ENCODE data around the gene IQSEC1.

Gene IQSEC1

DNA sequence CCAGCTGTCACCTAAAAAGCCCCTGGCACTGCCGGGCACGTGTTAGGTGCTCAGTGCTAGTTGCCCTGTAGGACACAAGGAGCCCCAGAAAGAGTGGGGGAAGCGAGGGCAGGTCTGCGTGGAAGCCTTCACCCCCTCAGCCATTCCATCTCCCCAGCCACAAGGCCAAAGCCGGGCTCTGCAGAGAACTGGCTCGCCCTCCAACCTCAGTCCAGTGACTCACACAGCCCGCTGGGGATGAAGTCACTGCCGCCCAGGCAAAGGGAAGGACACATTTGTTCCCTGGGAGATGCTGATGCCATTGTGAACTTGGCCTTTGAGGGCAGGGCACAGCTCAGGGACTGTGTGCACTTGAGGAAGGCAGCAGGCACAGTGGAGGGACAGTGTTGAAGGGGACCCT lies 48.1 kb downstream of the IQSEC1 start:
- DNase-seq = no peak

DNA sequence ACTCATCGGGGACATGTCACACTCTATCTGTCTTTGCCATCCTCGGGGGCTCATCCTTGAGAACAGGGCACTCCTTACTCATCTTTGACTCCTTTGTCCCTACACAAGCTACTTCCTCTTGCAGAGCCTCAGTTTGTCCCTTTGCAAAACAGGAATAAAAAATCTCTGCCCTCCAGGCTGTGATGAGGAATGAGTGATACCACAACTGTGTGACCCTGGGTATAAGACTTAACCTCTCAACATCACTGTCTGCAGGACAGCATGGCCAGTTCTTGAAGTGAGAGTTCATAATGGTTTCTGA lies 48.5 kb downstream of the IQSEC1 start:
- DNase-seq = no peak

DNA sequence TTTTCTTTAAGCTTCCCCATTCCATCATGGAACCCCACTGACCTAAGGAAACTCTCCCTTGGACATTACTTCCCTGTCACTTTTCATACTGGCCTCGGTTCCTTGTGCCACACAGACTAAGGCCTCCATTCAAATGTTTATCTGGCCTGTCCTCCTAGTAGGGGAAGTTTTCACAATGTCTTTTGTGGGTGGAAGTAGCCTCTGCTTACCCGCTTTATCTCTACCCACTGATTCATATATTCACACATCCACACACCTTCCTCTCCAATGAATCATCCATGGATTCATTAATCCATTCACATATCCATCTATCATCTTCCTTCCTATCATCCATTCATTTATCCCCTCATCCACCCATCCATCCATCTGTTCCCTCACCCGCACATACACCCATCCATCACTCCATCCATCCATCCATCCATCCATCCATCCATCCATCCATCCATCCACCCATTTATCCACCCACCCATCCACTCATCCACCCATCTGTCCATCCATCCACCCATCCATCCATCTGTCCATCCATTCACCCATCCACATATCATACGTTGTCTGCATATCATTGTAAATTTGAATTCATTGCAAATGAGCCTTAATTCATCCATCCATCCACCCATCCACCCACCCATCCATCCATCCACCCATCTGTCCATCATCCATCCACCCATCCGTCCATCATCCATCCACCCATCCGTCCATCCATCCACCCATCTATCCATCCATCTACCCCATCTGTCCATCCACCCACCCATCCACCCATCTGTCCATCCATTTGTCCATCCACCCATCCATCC lies 49.1 kb downstream of the IQSEC1 start:
- no peak for DNase-seq

DNA sequence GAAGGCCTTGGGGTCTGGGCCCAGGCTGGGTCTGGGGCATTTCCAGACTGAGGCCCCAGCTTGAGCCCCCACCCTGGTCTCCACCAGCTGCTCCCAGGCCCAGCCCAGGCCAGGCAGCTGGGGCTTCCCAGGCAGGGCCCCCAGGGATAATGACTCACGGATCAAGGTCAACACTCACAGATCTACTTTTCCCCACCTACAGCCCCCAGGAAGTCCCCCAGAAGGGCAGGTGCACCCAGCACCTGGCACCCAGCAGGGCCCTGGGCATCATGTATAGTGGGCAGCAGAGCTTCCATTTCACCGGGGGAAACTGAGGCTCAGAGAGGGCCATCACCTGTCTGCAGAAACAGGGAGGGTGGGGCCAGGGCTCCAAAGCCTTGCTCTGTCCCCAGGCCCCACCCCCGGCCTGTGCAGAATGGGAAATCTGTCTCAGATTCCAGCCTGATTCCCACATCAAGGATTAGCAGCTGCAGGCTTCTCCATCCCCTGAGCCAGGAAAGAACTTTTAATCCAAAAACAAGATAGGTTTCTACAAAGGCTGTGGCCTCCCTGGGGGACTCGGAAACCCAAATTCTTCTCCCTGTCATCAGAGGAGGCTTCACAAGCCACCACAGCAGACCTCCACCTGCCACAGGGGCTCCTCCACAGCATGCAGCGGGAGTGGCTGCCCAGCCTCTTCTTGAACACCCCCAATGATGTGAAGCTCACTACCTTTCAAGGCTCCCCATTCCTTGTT lies 49.8 kb downstream of the IQSEC1 start:
- no peak for DNase-seq

DNA sequence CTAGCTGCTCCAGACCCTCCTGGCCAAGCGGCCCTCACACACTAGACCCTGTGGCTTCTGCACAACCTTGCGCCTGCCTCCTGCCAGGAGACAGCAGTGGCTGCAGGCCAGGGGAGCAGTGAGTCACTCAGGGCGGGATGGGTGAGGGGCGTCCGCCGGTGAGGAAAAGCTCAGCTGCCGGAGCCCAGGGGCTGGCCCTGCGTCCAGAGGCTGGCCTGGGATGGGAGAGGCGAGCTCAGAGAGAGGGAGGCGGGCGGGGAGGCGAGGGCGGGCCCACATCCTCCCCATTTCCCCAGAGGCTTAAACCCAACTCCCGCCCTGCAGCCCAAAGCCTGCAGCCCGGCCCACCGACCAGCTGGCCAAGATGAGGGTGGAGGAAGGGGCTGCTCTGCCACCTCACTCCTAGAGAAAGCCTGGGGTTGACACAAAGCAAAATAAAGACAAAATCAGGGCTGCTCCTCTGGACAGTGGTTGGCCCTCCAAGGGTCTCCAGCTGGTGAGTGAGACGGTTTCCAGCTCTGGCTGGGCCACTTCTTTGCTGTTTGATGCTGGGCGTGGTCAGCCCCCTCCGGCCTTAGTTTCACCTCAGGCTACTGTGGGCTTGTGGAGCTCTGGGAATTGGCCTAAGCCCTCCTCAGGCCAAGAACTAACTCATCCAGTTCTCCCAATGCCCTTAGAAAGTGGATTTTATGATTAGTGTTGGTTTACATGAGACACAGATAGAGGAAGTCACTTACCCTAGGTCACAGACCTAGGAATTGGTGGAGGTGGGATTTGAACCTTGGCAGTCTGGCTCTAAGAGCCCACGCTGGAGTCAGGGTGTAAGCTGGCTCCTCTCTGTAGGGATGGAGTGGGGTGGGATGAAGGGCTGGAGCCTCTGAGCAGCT lies 50.6 kb downstream of the IQSEC1 start:
- no peak for DNase-seq

DNA sequence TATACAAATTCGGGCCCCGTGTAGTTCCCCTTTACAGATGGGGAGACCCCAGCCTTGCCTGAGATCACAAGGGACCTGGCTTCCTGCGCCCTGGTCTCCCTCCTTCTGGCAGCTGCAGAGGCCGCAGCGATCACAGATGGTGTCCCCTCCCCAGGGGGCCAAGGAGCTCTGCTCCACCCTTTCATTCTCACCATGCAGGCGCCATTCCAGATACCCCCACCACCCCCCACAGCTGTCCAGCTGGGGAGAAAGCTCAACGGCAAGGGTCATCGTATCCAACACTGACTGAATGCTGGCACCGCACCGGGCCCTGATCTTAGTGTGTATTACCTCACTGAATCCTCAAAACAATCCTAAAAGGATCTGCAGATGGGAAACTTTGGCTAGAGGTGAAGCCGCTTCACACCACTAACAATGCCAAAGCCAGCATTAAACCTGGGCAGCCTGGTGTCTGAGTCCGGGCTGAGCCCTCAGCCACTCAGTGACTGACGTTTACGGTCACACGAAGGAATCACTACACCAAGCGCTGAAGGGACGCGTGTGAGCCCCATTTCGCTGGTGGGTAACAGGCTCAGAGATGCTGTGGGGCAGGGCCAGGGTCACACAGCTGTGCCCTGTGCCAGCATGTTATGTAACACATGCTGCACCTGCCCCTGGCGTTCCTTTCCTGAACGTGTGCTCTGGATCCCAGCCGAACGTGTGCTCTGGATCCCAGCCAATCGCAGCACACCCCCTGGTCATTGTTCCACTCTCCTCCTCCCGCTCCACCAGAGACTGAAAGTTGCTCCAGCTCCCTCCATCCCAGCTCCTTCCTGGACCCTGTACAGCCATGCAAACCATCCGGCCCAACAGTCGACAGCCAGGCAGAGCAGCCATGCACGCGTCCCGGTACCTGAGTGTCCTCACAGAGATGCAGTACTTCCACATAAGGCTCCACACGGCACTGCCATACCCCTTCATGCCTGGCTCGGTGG lies 51.8 kb downstream of the IQSEC1 start:
- DNase-seq = no peak

DNA sequence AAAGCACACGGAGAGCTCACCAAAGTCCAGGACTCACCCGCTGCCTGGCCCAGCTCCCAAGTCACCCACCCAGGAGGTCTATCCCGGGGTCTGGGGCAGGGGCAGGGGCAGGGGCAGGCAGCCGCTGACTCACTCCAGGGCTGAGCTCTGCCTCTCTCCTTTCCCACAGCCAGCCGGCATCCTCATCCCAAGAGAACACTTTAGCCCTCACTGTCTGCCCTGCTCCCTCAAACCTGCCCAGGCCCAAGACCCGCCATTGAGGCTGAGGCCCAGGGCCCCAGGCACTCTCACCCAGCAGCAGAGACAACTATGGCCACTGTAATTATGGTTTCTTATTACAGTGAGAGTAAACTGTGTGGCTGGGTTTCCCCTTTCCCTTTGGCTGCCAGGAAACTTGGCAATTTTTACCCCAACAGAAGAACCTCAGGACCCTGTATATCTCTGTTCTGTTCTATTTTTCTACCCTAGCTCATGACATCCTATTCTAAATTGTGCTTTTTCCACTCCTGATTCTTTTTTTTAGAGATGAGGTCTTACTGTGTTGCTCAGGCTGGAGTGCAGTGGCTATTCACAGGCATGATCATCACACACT lies 53.0 kb downstream of the IQSEC1 start:
- no peak for DNase-seq

DNA sequence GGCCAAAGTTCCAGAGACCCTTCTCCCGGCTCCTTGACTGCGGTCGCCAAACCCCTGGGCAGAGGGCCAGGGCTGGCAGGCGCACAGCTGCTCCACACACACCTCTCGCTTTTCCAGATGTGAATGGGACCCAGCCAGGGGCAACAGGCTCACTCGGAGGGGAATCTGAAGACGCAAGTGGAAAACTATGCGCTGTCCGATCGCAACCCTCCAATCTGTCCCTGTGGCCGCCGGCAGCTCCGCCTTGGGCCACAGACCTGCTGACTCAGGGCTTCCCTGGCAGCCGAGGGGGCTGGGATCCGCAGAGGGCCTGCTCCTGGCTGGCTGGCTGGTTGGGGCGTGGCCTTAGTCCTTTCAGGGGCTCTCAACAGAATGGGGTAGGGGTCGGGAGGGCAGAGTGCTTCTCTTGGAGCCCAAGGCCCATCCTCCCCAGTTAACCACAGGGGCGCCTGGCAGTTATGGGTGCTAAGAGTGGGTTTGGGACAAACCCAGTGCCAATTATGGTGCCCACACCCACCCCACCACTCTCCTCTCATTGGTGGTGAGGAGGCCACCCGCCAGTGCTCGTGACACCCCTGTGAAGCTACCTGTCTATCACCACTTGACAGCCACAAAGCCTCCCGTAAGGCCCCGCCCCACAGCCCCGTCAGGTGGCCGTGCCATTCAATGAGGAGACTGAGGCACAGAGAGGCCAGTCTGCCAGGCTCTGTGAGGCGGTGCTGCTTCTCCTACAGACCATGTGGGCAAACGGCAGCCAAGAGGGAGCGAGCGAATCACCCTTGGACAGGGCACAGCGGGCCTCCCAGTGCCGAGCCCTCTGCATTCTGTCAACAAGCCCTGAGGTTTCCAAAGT lies 53.8 kb downstream of the IQSEC1 start:
- DNase-seq = no peak

DNA sequence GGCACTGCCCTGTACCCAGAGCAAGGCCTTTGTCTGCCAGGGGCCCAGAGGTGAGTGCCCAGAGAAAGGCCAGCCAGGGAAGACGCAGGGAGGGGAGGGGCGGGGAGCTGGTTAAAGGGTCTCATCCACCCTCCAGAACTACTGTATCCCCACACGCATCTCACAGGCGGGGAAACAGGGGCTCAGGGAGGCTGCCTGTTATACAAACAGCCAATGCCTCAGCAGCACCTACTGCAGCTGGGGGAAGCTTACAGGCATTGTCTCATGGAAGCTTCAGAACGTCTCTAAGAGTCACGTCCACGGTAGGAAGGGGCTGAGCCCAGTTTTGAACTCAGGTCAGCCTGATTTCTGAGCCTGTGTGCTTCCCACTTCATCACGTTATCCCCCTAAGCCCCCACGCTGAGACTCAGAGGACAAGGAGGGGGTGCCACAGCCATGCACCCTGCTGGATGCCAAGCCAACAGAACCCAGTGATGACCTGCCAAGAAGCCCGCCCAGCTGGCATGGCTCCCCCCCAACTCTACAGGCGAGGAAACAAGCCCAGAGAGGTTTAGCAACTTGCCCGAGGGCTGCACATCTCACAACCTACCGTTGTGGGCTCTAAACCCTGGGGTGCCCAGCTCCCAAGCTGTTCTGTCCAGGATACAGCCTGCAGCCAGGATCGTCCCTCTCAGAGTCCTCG lies 54.5 kb downstream of the IQSEC1 start:
- DNase-seq = no peak

DNA sequence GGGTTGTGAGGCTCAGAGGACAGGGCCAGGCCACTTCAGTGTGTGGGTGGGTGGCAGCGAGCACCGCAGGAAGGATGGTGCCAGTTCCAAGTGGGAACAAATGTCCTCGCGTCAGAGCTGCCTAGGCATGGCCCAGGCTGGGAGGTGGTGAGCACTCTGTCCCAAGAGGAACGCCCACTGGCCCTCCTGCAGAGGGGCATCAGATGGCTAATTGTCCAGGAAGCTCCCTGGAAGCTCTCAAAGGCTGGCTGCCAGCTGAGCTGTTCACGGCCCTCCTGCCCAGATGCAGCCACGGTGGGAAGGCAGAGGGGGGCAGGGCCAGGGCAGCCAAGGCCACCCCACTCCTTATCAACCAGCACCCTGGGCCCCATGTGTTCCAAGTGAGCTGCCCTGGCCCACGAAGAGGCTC lies 55.2 kb downstream of the IQSEC1 start:
- DNase-seq = peak; percentile 4

DNA sequence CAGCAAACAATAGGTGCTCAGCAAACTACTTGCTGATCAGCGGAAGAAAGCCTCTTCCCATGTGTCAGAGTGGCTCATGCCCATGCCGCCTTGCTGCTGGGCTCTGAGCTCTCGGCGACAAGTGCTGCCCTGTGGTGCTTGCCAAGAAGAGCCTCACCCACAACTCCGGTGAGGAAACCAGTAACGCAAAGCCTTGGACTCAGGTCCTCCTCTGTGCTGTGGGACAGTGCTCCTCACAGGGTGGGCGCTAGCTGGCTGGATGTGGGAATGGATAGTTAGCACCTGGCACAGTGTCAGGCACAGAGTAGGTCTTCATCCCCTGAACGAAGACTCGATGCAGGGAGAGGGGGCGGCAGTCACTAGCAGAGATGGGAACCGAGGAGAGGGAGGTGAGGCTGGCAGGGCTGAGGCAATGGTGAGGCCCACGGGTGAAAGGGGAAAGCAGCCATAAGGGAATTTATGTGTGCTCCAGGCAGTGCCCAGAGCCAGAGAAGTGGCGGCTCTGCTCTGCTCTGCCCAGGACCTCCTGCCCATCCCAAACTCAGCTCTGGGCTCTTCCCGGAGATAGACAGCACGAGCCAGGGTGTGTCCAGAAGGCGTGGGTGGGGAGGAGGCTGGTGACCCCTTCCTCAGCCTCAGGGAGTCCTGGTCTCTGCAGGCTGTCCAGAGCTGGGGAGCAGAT lies 55.7 kb downstream of the IQSEC1 start:
- DNase-seq = no peak

DNA sequence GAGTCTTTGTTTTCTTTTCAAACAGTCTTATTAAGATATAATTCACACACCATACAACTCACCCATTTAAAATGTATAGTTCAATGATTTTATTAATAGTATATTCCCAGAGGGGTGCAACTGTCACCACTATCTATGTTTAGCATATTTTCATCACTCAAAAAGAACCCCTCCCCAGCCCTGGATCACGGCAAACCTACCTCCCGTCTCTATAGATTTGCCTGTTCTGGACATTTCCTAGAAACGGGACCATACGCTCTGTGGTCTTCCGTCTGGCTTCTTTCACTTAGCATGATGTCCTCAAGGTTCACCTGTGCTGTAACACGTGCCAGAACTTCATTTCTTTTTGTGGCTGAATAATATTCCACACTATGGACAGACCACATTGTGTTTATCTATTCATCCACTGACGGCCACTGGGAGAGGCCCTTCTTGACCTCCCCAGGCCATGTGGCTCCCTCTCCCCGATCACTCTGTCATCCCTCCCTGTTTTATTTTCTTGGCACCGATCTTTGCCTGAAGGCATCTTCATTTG lies 56.4 kb downstream of the IQSEC1 start:
- DNase-seq = no peak

DNA sequence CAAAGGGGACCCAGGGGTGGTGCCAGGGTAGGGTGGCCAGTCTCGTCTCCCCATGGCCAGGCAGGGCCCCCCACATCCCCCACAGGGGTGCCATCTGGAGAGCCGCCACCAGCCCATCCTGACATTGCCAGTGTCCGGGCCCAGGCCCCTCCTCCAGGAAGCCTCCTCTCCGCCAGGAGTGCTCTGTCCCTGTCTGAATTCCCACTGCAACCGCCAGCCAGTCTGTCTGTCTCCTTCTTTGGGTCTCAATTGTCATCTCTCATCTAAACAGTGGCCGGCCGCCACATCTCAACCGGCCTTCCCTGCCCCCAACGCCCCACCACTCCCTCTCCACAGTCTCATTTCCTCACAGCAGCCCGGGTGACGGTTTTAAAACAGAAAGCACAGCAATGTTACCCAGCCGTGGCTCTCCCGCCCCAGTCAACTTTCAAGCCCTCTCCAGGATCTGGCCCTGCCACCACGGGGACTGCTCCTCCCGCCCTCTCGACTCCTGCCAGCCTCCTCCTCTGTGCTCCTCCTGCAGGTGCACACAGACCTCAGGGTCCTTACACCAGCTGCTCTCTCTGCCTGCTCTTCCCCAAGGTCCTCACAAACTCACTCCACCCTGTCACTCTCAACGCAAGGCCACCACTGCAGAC lies 57.0 kb downstream of the IQSEC1 start:
- no peak for DNase-seq

DNA sequence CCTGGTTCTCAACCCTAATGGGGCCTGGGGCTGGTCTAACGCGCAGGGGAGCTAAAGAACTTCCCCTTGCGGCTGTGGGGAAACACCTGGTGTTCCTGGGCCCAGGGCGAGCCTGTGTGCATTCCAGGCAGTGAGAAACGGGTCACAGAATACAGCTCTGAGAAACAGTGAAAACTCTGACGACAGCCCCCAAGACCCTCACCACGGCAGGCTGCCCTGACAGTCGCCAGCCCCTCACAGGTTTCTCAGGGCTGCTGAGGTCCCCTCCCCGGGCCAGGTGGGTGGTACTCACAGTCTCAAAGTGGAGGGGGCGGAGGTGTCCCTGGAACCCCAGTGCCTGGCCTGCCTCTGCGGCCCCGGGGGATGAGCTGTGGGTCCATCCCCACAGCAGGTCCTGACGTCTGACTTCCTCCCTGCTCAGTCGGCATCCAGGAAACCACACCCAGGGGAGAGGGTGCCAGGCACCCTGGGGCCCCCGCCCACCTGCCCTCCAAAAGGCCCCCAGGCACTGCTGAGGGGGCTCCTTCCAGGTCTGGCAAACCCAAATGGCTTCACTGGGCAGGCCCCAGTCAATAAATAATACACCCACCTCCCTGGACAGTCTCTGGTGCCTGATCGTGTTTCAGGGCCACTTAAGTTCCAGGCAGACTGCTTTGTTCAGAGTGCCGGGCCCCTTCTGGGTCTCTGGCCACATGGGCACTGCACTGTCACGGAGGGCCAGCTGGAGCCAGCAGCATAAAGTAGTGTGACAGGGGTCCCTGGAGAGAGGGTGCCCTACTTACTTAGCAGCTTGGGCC lies 57.7 kb downstream of the IQSEC1 start:
- no peak for DNase-seq

DNA sequence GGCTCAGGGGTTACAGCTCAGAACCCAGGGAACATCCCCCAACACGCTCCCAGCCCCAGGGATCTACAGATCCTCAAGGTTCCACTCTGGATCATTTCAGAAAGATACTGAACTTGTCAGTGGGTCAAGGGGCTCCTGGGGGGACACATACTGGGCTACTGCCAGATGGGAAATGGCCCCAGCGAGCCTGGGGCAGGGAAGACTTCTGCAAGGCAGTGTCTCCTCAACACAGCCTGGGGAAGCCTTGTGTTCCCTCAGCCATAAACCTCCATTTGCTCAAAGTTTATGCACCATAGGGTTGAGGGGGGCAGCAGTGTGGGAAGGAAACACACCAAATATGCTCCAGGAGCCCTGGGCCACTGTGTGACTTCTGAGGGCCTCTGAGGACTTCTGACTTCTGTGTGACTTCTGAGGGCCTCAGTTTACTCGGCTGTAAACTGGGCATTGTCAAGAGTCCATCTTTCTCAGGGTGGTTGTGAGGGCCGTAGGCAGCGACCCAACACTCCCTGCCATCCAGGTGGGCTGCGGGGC lies 58.4 kb downstream of the IQSEC1 start:
- DNase-seq = no peak

DNA sequence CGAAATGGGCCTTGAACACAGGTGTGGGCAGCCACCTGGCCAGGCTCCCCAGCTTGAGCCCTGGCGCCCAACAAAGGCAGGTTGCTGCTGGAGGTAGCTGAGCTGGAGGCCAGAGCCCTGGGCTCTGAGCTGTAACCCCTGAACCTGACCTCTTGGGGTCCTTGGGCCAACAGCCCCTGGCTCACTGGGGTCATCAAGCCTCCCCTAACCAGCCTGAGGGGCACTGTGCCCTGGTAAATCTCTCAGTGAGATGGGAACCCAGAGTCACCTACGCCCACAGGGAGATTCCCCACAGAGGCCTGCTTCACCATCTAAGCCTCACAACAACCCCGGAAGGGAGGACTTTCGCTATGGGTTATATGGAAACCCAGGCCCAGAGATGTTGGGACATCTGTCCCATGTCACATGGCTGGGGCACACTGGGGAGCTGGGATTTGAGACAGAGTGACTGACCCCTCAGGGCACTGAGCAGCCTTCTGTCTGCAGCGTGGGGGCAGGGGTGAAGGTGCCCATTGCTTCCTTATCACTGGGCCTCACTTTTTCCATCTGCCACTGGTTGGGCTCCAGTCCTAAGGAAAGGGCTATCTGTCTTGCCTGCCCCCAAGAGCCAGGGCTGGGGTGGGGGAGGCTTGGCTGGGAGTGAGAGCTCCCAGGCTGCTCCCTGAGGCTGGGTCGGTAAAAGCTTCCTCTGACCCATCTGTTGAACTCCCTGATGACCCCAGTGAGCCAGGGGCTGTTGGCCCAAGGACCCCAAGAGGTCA lies 59.1 kb downstream of the IQSEC1 start:
- DNase-seq = no peak

DNA sequence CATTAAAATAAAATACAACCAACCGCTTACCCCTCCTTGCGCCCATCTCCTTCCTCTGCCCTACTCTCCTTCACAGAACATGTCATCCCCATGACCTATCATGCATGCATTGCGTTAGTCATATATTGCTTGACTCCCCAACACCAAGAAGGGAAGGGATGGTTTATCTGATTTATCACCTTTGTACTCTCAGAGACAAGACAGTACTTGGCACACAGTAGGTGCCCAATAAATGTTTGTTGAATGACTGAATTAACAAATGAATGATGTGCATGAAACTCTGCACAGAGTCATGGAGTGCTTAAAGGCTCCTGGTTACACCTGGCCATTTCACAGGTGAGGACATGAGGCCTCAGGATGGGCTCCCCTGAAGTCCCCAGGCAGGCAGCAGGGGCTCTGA lies 59.7 kb downstream of the IQSEC1 start:
- DNase-seq = no peak
